Measurements from ENCODE around the gene KDM4C.

DNA sequence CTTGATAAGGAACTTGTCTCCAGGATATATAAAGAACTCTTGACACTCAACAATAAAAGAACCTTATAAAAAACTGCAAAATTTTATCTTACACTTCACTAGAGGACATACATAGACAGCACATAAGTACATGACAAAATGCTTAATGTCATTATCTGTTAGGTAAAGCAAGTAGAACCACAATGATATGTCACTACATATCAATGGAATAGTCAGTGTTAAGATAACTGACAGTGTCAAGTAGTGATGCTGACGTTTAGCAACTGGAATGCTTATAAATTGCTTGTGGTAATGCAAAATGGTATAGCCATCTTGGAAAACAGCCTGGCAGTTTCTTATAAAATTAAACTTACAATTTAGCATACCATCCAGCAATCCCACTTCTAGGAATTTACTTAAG is 314.1 kb downstream of the KDM4C start:
- TF ChIP-seq CTCF (IDR thresholded peaks at IDR 0.05 in 2 of 3, conservative IDR thresholded peaks at IDR 0.05 in 1 of 3; ENCODE audit: borderline replicate concordance in 1 of 3, insufficient read depth in 1 of 3, low read depth in 2 of 3, low read length in 2 of 3), result no peak
- TF ChIP-seq YY1 (IDR thresholded peaks at IDR 0.05; ENCODE audit: extremely low read depth, insufficient replicate concordance, low read depth, low read length), result no peak
- no peak for TF ChIP-seq POLR2AphosphoS5 (IDR thresholded peaks at IDR 0.05; ENCODE audit: low read depth, low read length)
- TF ChIP-seq EGR1 (IDR thresholded peaks at IDR 0.05; ENCODE audit: low read depth), result no peak
- TF ChIP-seq ZFX (IDR thresholded peaks at IDR 0.05), result no peak
